ENCODE measurements around the gene EPGN.

- no peak for TF ChIP-seq CTCF (IDR thresholded peaks at IDR 0.05)
- TF ChIP-seq POLR2A (IDR thresholded peaks at IDR 0.05) = no peak
- TF ChIP-seq EP300 (IDR thresholded peaks at IDR 0.05) = no peak
These were observed 8.1 kb downstream of the EPGN start for GRCh38 chr4:74316397-74316796.

Data from stomach (tissue), 4 donors.